Activated CD8-positive, alpha-beta T cell treated with anti-CD3 and anti-CD28 coated beads for 36 hours (primary cell): ENCODE data around the gene CD320. TPM values are rescaled to one million over a fixed set of nuclear protein-coding genes. Genes with fewer than 3 reads are reported as not detected.

Source experiments
- ATAC-seq: fragments of 200-7000 bp; cut with Tn5 transposase; one replicate; pipeline ENCODE4 v1.10.0; 2021; ENCODE audit warnings: mild to moderate bottlenecking, moderate library complexity
- CTCF ChIA-PET: fragments of 350-600 bp; sonication (Branson Sonifier 250); formaldehyde crosslinking; loops from one replicate; lab custom pipeline; 2021; ENCODE audit warnings: antibody characterized with exemption; lab: Charles Lee
- POLR2A ChIA-PET: fragments of 350-600 bp; sonication (Branson Sonifier 250); formaldehyde crosslinking; loops from one replicate; lab custom pipeline; 2021; ENCODE audit warnings: antibody characterized with exemption; lab: Charles Lee
- DNase-seq: peaks from one replicate; pipeline ENCODE4 v3.0.0-alpha.2; 2020
- H3K27ac Mint-ChIP-seq: one replicate; pipeline ENCODE4 v1.8.0; 2021; ENCODE audit warnings: mild to moderate bottlenecking, mixed read lengths
- H3K27me3 Mint-ChIP-seq: one replicate; pipeline ENCODE4 v1.8.0; 2021; ENCODE audit warnings: mixed read lengths
- H3K36me3 Mint-ChIP-seq: one replicate; pipeline ENCODE4 v1.8.0; 2021; ENCODE audit warnings: low read depth, mixed read lengths
- H3K4me1 Mint-ChIP-seq: one replicate; pipeline ENCODE4 v1.8.0; 2021; ENCODE audit warnings: low read depth, mixed read lengths
- H3K4me3 Mint-ChIP-seq: one replicate; pipeline ENCODE4 v1.8.0; 2021; ENCODE audit warnings: mild to moderate bottlenecking, moderate library complexity, mixed read lengths
- H3K9me3 Mint-ChIP-seq: one replicate; pipeline ENCODE4 v1.8.0; 2021; ENCODE audit warnings: mixed read lengths
- CTCF ChIP-seq: fragments of 200-600 bp; IDR thresholded peaks from one replicate; pipeline ENCODE4 v1.8.0; 2022; ENCODE audit warnings: antibody characterized with exemption, mild to moderate bottlenecking
- intact Hi-C: fragments of 100-400 bp; cut with micrococcal nuclease; formaldehyde crosslinking; loops from one replicate; pipeline ENCODE4 v1.10.0; 2022
- total RNA-seq, 2 experiments: library from RNA; stranded (reverse); gene quantifications; one replicate each; pipeline ENCODE4 v1.2.3, GENCODE V29; 2021

CD320 gene
- total RNA-seq, 2 experiments from 2014 or later: 59.0 to 62.2 TPM

DNA sequence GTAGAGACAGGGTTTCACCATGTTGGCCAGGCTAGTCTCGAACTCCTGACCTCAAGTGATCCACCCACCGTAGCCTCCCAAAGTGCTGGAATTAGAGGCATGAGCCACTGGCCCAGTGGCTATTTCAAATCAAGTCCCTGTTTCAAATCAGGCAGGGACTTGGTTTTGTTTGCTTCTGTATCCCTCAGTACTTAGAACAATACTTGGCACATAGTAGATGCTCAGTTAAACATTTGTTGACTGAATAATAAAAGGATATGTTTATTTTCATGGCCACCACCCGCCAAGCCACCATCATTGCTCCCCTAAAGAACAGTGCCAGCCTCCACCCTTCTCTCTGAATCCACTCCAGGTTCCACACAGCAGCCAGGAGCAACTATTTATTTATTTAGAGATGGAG, 17.3 kb upstream of the CD320 start:
- Mint-ChIP-seq H3K9me3 (no peaks in the 10 kb centered on the region), H3K4me3 (no peak overlapping the region), H3K4me1 (peaks cover 15% of the 10 kb centered on the region), H3K27me3 (no peaks in the 10 kb centered on the region), H3K27ac (no peak overlapping the region), H3K36me3 (peaks cover 31% of the 10 kb centered on the region)
- ChIA-PET CTCF (interaction anchor here (2.3 kb wide), 1 partner anchor 10 kb away, joined by 10 read pairs; no protein-coding TSS in a partner anchor), POLR2A (interaction anchor here (6.6 kb wide), 1 partner anchor 10 kb away, joined by 37 read pairs; no protein-coding TSS in a partner anchor)
- no peak for ATAC-seq
- no peak for DNase-seq
- intact Hi-C loops: no loop called here
- no peak for TF ChIP-seq CTCF

- H3K27ac Mint-ChIP-seq: peak overlapping the region; percentile 96
- ChIA-PET POLR2A (interaction anchor here (0.8 to 6.6 kb wide), 9 partner anchors 11 to 191 kb away, joined by 3 to 37 read pairs (median 4); no protein-coding TSS in a partner anchor), CTCF (interaction anchor here (0.9 to 2.2 kb wide), 3 partner anchors 11 to 256 kb away, joined by 4 to 14 read pairs (median 6); no protein-coding TSS in a partner anchor)
- no peaks in the 10 kb centered on the region for H3K27me3 Mint-ChIP-seq
- intact Hi-C loops: no loop called here
- peaks cover 22% of the 10 kb centered on the region for H3K4me1 Mint-ChIP-seq
- peak overlapping the region; percentile 97 for H3K4me3 Mint-ChIP-seq
- H3K9me3 Mint-ChIP-seq: no peaks in the 10 kb centered on the region
- DNase-seq (no peak), ATAC-seq (no peak)
- peaks cover 35% of the 10 kb centered on the region for H3K36me3 Mint-ChIP-seq
- no peak for TF ChIP-seq CTCF
These were observed 16.3 kb upstream of the CD320 start for GRCh38 chr19:8324186-8325050.

DNA sequence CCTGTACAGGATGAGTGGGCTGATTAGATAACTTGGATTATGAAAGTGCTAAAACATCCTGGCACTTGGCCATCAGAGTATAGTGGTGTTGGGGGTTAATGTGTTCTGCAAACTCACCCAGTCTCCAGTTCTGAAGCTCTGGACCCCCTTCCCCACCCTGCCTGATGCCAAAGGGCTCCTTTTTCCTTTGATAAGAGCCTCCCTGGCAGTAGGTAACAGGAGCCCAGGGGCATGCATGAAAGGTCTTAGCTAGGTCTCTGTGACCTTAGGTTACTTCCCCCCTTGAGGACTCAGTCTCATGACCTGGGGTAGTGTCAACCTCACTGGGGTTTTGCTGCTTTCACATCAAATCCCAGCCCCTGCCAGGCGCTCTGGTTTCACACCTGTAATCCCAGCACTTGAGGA, 15.6 kb upstream of the CD320 start:
- ATAC-seq (no peak), DNase-seq (peak; percentile 30)
- Mint-ChIP-seq H3K9me3 (no peaks in the 10 kb centered on the region), H3K4me3 (peak overlapping the region; percentile 97), H3K4me1 (peaks cover 26% of the 10 kb centered on the region), H3K27ac (peak overlapping the region; percentile 96), H3K36me3 (peaks cover 37% of the 10 kb centered on the region), H3K27me3 (no peaks in the 10 kb centered on the region)
- no peak for TF ChIP-seq CTCF
- ChIA-PET CTCF (interaction anchor here (0.9 to 2.2 kb wide), 4 partner anchors 12 to 257 kb away, joined by 3 to 14 read pairs (median 5); no protein-coding TSS in a partner anchor), POLR2A (interaction anchor here (0.8 to 6.6 kb wide), 10 partner anchors 12 to 191 kb away, joined by 3 to 37 read pairs (median 4); no protein-coding TSS in a partner anchor)
- intact Hi-C loops: no loop called here

DNA sequence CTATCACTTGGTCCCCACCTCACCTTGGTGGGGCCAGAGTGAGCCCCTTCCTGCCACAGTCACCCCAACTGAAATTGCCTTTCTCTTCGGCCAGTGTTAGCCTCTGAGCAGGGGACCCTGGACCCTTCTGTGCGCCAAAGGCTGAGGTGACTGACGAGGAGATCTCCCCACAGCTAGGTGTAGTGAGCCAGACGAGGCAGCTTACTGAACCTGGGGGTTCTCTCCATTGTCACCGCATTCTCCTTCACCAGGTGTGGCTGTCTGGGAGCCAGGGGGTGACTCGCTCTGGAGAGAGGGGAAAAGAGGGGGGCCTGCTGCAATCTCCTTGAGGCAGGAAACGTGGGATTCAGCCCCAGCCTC, 14.5 kb upstream of the CD320 start:
- Mint-ChIP-seq H3K27me3 (no peaks in the 10 kb centered on the region), H3K27ac (peak overlapping the region; percentile 96), H3K4me1 (peaks cover 26% of the 10 kb centered on the region), H3K9me3 (no peaks in the 10 kb centered on the region), H3K36me3 (peaks cover 37% of the 10 kb centered on the region), H3K4me3 (peak overlapping the region; percentile 97)
- no peak for ATAC-seq
- no peak for DNase-seq
- CTCF ChIA-PET: interaction anchor here (2.2 kb wide), 1 partner anchor 31 kb away, joined by 14 read pairs; no protein-coding TSS in a partner anchor
- intact Hi-C loops: no loop called here
- POLR2A ChIA-PET: interaction anchor here (0.8 to 6.6 kb wide), 6 partner anchors 9 to 53 kb away, joined by 3 to 37 read pairs (median 8); partner anchors contain the start of gene KANK3
- TF ChIP-seq CTCF: no peak
